Prostate gland (tissue), 2 donors: ENCODE measurements around the gene CFAP92.

Source experiments
- CTCF ChIP-seq, 4 experiments: fragments of 200-600 bp in 2 of 4; fragments of 450-650 bp in 2 of 4; sonication (generic) in 2 of 4; IDR thresholded peaks; 1 replicate in 3 of 4; 2 replicates in 1 of 4; pipeline ENCODE4 v1.5.1; 2016 to 2019; ENCODE audit warnings: antibody characterized with exemption in 4 of 4, mild to moderate bottlenecking in 2 of 4, moderate library complexity in 2 of 4
- POLR2A ChIP-seq: fragments of 450-650 bp; IDR thresholded peaks from one replicate; pipeline ENCODE4 v1.6.1; 2016; ENCODE audit warnings: antibody characterized with exemption, mild to moderate bottlenecking
- POLR2AphosphoS5 ChIP-seq: sonication (generic); formaldehyde crosslinking; IDR thresholded peaks from one replicate; pipeline ENCODE4 v1.6.1; 2017; ENCODE audit warnings: antibody characterized with exemption

DNA sequence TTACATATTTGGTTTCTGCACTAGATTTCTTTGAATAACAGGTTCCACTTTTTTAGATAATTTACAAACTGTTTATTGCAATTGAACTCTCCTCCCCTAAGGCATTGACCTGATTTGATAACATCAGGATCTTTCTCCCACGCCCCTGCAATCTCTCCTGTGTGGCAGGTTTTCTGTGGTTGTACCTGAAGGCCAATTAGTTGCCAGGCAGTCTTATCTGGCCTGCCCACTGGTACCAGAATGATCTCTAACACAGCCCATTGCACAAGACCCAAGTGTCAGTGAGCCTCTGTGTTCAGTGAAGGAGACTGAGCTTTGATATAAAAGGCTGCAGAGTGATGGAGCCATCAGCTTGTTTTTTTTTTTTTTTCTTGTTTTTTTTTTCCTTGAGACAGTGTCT lies 111.2 kb downstream of the CFAP92 start:
- TF ChIP-seq CTCF (IDR thresholded peaks at IDR 0.05) = no peak
- TF ChIP-seq POLR2A = no peak
- no peak for TF ChIP-seq POLR2AphosphoS5
